H1 (cell line): ENCODE results near the gene GALP. TPM values are rescaled to one million over a fixed set of nuclear protein-coding genes. Genes with fewer than 3 reads are reported as not detected.

Experiments
- CTCF ChIA-PET: fragments of 300-600 bp; sonication (Branson Sonifier 250); formaldehyde crosslinking; loops from one replicate; lab custom pipeline; 2021; ENCODE audit not compliant: partially characterized antibody; lab: Charles Lee
- POLR2A ChIA-PET: fragments of 300-600 bp; sonication (Branson Sonifier 250); formaldehyde crosslinking; loops from one replicate; lab custom pipeline; 2021; ENCODE audit warnings: inconsistent platforms; ENCODE audit not compliant: partially characterized antibody; lab: Charles Lee
- DNase-seq, 2 experiments: peaks; one replicate each; pipeline versions ENCODE4 v3.0.0 to v3.0.0-alpha.2; 2010 to 2022; ENCODE audit warnings: low spot score in 2 of 2, low read depth in 1 of 2, mixed read lengths in 1 of 2
- FAIRE-seq: peaks from 2 replicates; lab custom pipeline; 2011; peaks lifted over from hg19 to GRCh38; lab: Jason Lieb, UNC
- H2AFZ ChIP-seq: 2 replicates; pipeline ENCODE4 v1.8.1; 2012; ENCODE audit warnings: low read length, inconsistent platforms
- H2AK5ac ChIP-seq: 2 replicates; pipeline ENCODE4 v1.6.1; 2013; ENCODE audit warnings: low read depth, low read length
- H2BK120ac ChIP-seq: replicated peaks from 2 replicates; pipeline ENCODE3; 2013; ENCODE audit warnings: low read depth, low read length, inconsistent platforms
- H2BK12ac ChIP-seq: 2 replicates; pipeline ENCODE4 v1.6.1; 2013; ENCODE audit warnings: low read depth, low read length
- H2BK15ac ChIP-seq: 2 replicates; pipeline ENCODE4 v1.6.1; 2013; ENCODE audit warnings: low read length
- H2BK20ac ChIP-seq: 2 replicates; pipeline ENCODE4 v1.6.1; 2013; ENCODE audit warnings: low read length
- H2BK5ac ChIP-seq: 2 replicates; pipeline ENCODE4 v1.6.1; 2013; ENCODE audit warnings: low read depth, low read length
- H3K14ac ChIP-seq: 2 replicates; pipeline ENCODE4 v1.6.1; 2013; ENCODE audit warnings: inconsistent platforms; ENCODE audit not compliant: insufficient read length
- H3K18ac ChIP-seq: 2 replicates; pipeline ENCODE4 v1.6.1; 2013; ENCODE audit warnings: low read length; ENCODE audit errors: extremely low read depth
- H3K23ac ChIP-seq: 2 replicates; pipeline ENCODE4 v1.6.1; 2013; ENCODE audit warnings: inconsistent platforms; ENCODE audit not compliant: insufficient read length
- H3K23me2 ChIP-seq: 2 replicates; pipeline ENCODE4 v1.6.1; 2013; ENCODE audit warnings: low read depth, low read length
- H3K27ac ChIP-seq: 2 replicates; pipeline ENCODE4 v1.6.1; 2011; ENCODE audit warnings: low read depth, low read length, inconsistent platforms
- H3K27me3 ChIP-seq, 4 experiments: replicated peaks in 1 of 4; 1 replicate in 1 of 4; 2 replicates in 3 of 4; pipeline versions ENCODE4 v1.6.1 to v1.8.1; 2011 to 2013; ENCODE audit warnings: low read length in 3 of 4, mild to moderate bottlenecking in 3 of 4, inconsistent platforms in 2 of 4, mixed read lengths in 2 of 4, moderate library complexity in 1 of 4; ENCODE audit not compliant: control insufficient read depth in 3 of 4, insufficient read depth in 3 of 4; ENCODE audit errors: extremely low read depth in 1 of 4
- H3K36me3 ChIP-seq, 4 experiments: 2 replicates each; pipeline versions ENCODE4 v1.6.1 to v1.8.1; 2011 to 2013; ENCODE audit warnings: mild to moderate bottlenecking in 4 of 4, low read length in 3 of 4, moderate library complexity in 2 of 4, control low read depth in 1 of 4, inconsistent platforms in 1 of 4; ENCODE audit not compliant: insufficient read depth in 4 of 4, control insufficient read depth in 2 of 4
- H3K4ac ChIP-seq: replicated peaks from 2 replicates; pipeline ENCODE3; 2013; ENCODE audit warnings: low read length, low read depth, mixed read lengths, inconsistent platforms; ENCODE audit not compliant: insufficient read length
- H3K4me1 ChIP-seq, 4 experiments: replicated peaks in 1 of 4; 1 replicate in 1 of 4; 2 replicates in 3 of 4; pipeline versions ENCODE4 v1.6.1 to v1.8.1; 2011 to 2013; ENCODE audit warnings: low read length in 3 of 4, inconsistent platforms in 2 of 4, mixed read lengths in 1 of 4; ENCODE audit not compliant: insufficient read depth in 4 of 4, control insufficient read depth in 3 of 4
- H3K4me2 ChIP-seq, 2 experiments: 2 replicates each; pipeline versions ENCODE4 v1.6.1 to v1.8.1; 2011 to 2013; ENCODE audit warnings: low read depth in 2 of 2, low read length in 2 of 2, control low read depth in 1 of 2, inconsistent platforms in 1 of 2, mild to moderate bottlenecking in 1 of 2; ENCODE audit not compliant: insufficient read depth in 1 of 2
- H3K4me3 ChIP-seq, 4 experiments: fragments of 200-600, 300-600 bp in 1 of 4; sonication (generic), shearing (Covaris generic), sonication (Bioruptor Twin) in 1 of 4; 2 replicates each; pipeline versions ENCODE4 v1.5.1 to v1.8.1; 2011 to 2016; ENCODE audit warnings: low read length in 4 of 4, low read depth in 3 of 4, control low read depth in 2 of 4, inconsistent platforms in 2 of 4, mild to moderate bottlenecking in 2 of 4, mixed read lengths in 1 of 4, moderate library complexity in 1 of 4; ENCODE audit not compliant: insufficient read depth in 2 of 4; ENCODE audit errors: extremely low read depth in 1 of 4
- H3K56ac ChIP-seq: replicated peaks from 2 replicates; pipeline ENCODE3; 2013; ENCODE audit warnings: low read depth, mild to moderate bottlenecking, mixed read lengths, low read length, inconsistent platforms; ENCODE audit not compliant: insufficient read length
- H3K79me1 ChIP-seq: 2 replicates; pipeline ENCODE4 v1.6.1; 2013; ENCODE audit warnings: low read depth, low read length, control low read depth
- H3K79me2 ChIP-seq, 2 experiments: 2 replicates each; pipeline versions ENCODE4 v1.6.1 to v1.8.1; 2012 to 2013; ENCODE audit warnings: low read length in 2 of 2, mild to moderate bottlenecking in 2 of 2, inconsistent platforms in 1 of 2; ENCODE audit not compliant: insufficient read depth in 2 of 2, control insufficient read depth in 1 of 2
- H3K9ac ChIP-seq, 4 experiments: replicated peaks in 1 of 4; 1 replicate in 1 of 4; 2 replicates in 3 of 4; pipeline versions ENCODE4 v1.6.1 to v1.8.1; 2011 to 2013; ENCODE audit warnings: low read depth in 3 of 4, low read length in 3 of 4, control low read depth in 2 of 4, mild to moderate bottlenecking in 2 of 4, moderate library complexity in 2 of 4, inconsistent platforms in 1 of 4; ENCODE audit errors: extremely low read depth in 1 of 4
- H3K9me3 ChIP-seq, 2 experiments: 2 replicates each; pipeline versions ENCODE4 v1.6.1 to v1.8.1; 2012 to 2013; ENCODE audit warnings: mild to moderate bottlenecking in 2 of 2, moderate library complexity in 2 of 2, control low read depth in 1 of 2, inconsistent platforms in 1 of 2, low read depth in 1 of 2, low read length in 1 of 2, mixed read lengths in 1 of 2; ENCODE audit not compliant: insufficient read depth in 2 of 2
- H4K20me1 ChIP-seq, 2 experiments: replicated peaks in 1 of 2; 2 replicates each; pipeline versions ENCODE3 to v1.8.1; 2011 to 2013; ENCODE audit warnings: inconsistent platforms in 2 of 2, low read length in 2 of 2, mild to moderate bottlenecking in 1 of 2; ENCODE audit not compliant: insufficient read depth in 2 of 2, control insufficient read depth in 1 of 2
- H4K5ac ChIP-seq: 2 replicates; pipeline ENCODE4 v1.6.1; 2013; ENCODE audit warnings: low read length, low read depth, mixed read lengths, inconsistent platforms; ENCODE audit not compliant: insufficient read length
- H4K8ac ChIP-seq: 2 replicates; pipeline ENCODE4 v1.8.0; 2013; ENCODE audit warnings: mild to moderate bottlenecking, moderate library complexity, low read length, inconsistent platforms; ENCODE audit not compliant: insufficient read depth; ENCODE audit errors: extremely low read depth
- H4K91ac ChIP-seq: replicated peaks from 2 replicates; pipeline ENCODE3; 2013; ENCODE audit warnings: low read length, mixed read lengths, inconsistent platforms; ENCODE audit not compliant: insufficient read length
- WGBS, 2 experiments: shearing (Covaris generic) in 1 of 2; methylation state at CpG; one replicate each; pipeline versions ENCODE4 v1.1.6 to v1.1.7; 2013 to 2015; ENCODE audit warnings: low lambda C conversion rate in 2 of 2, mixed read lengths in 2 of 2, inconsistent platforms in 1 of 2, low coverage in 1 of 2, missing lambda C conversion rate in 1 of 2; ENCODE audit not compliant: insufficient replicate concordance in 2 of 2, insufficient coverage in 1 of 2, insufficient read length in 1 of 2; ENCODE audit errors: extremely low coverage in 1 of 2, missing lambda C conversion rate in 1 of 2; 5-methylcytosine and 5-hydroxymethylcytosine counted together
- polyA plus RNA-seq, 7 experiments: library from polyadenylated mRNA; depleted of rRNA in 3 of 7; stranded (reverse) in 5 of 7; unstranded in 2 of 7; fragments of >200 nt in 5 of 7; fragments of 200-250 nt in 2 of 7; gene quantifications; 1 replicate in 5 of 7; 2 replicates in 1 of 7; 4 replicates in 1 of 7; pipeline versions ENCODE4 v1.2.1 to v1.2.3, GENCODE V29; 2011 to 2013; ENCODE audit warnings: missing spikeins in 2 of 7, mixed read lengths in 2 of 7
- total RNA-seq: library from RNA; stranded (reverse); fragmentation: NEBNext Ultra II Directional; extraction: Animal tissue kit (Norgen Biotek cat#: 25700); gene quantifications from 2 replicates; pipeline ENCODE4 v1.2.1, GENCODE V29; 2021

The GALP gene
- total and polyA plus RNA-seq, 2 of the 8 experiments (the other 6 are each of a cell fraction or from before 2014, with no cell fraction given): 0.14 TPM; not detected in 1

DNA sequence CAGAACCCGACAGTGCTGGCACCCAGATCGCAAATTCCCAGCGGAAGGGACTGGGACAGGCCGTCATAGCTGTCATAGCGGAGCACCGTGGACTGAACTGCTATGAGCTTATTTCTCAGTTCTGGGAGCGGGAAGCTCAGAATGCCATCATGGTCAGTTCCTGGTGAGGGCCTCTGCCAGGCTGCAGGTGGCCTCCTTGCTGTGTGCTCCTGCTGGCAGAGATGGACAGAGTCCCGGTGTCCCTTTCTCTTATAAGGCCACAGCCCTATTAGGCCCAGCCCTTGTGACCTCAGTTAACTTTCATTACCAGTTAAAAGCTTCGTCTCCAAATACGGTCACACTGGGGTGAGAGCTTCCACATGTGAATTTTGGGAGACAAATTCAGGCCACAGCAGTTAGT lies 30.1 kb upstream of the GALP start:
- ChIA-PET CTCF (interaction anchor here (0.6 to 6.5 kb wide), 6 partner anchors 8 to 71 kb away, joined by 3 to 47 read pairs (median 4); no protein-coding TSS in a partner anchor), POLR2A (interaction anchor here (1.0 to 5.2 kb wide), 4 partner anchors 9 to 24 kb away, joined by 3 to 21 read pairs (median 4); partner anchors contain the start of gene ZNF787)
- H3K79me2 ChIP-seq: peaks cover 0 to 41% of the 10 kb centered on the region in 2 experiments; a peak in 2 of 4 replicates

More for the DNA sequence above, 30.1 kb upstream of the GALP start:
- no peak overlapping the region for H3K14ac ChIP-seq
- WGBS, 2 experiments: 87% methylated on average over 10 of the region's 10 CpGs; no CpG with 5 or more reads in 1 of the 2 experiments
- no peak overlapping the region; the same call in 1 of the 2 replicates for H2BK5ac ChIP-seq
- no peaks in the 10 kb centered on the region for H3K9me3 ChIP-seq
- no peak overlapping the region for H2BK120ac ChIP-seq
- no peak overlapping the region for H2BK15ac ChIP-seq
- H3K18ac ChIP-seq: no peak overlapping the region
- no peak overlapping the region for H3K23ac ChIP-seq
- H2AK5ac ChIP-seq: no peak overlapping the region
- no peak overlapping the region for H3K9ac ChIP-seq
- peaks cover 3 to 19% of the 10 kb centered on the region in 2 experiments for H4K20me1 ChIP-seq
- peaks cover 0 to 22% (median 7%) of the 10 kb centered on the region in 4 experiments; a peak in 5 of 8 replicates for H3K36me3 ChIP-seq
- no peak overlapping the region for H3K4me2 ChIP-seq
- no peak overlapping the region for H4K5ac ChIP-seq
- no peak overlapping the region for H3K27ac ChIP-seq
- no peak overlapping the region for H2AFZ ChIP-seq
- peaks cover 13% of the 10 kb centered on the region for H3K79me1 ChIP-seq
- no peak for FAIRE-seq
- no peak overlapping the region for H3K4ac ChIP-seq
- H3K4me3 ChIP-seq: no peak overlapping the region
- H2BK12ac ChIP-seq: no peak overlapping the region
- H3K56ac ChIP-seq: no peak overlapping the region
- no peaks in the 10 kb centered on the region for H3K27me3 ChIP-seq
- H3K4me1 ChIP-seq: peaks cover 0 to 5% (median 2%) of the 10 kb centered on the region in 4 experiments; a peak in 4 of 7 replicates
- no peak overlapping the region for H4K91ac ChIP-seq
- H3K23me2 ChIP-seq: peaks cover 5% of the 10 kb centered on the region; the same call in 1 of the 2 replicates
- no peak overlapping the region for H4K8ac ChIP-seq
- H2BK20ac ChIP-seq: no peak overlapping the region
- DNase-seq: no peak
